Pancreas (tissue), 10 donors: ENCODE results near the gene ZBTB39. TPM values are rescaled to one million over a fixed set of nuclear protein-coding genes. Genes with fewer than 3 reads are reported as not detected.

Source experiments
- ATAC-seq, 4 donors: fragments of 200-7000 bp; cut with Tn5 transposase; one replicate each; pipeline versions ENCODE4 v1.8.0 to v1.9.1; 2020; ENCODE audit warnings: mild to moderate bottlenecking in 4 of 4, moderate library complexity in 4 of 4
- DNase-seq, 6 donors: peaks; one replicate each; pipeline ENCODE4 v3.0.0-alpha.2; 2020
- FAIRE-seq: peaks from 2 replicates; lab custom pipeline; 2012; peaks lifted over from hg19 to GRCh38; lab: Jason Lieb, UNC
- H3K27ac ChIP-seq, 4 donors: fragments of 200-600 bp; sonication (generic); 1 replicate in 3 of 4; 2 replicates in 1 of 4; pipeline versions ENCODE4 v1.5.0 to v1.8.0; 2020
- H3K27me3 ChIP-seq, 4 donors: fragments of 200-600 bp; one replicate each; pipeline ENCODE4 v1.8.0; 2021
- H3K36me3 ChIP-seq, 3 donors: fragments of 200-600 bp; sonication (generic) in 1 of 3; one replicate each; pipeline versions ENCODE4 v1.5.0 to v1.8.0; 2020 to 2021
- H3K4me1 ChIP-seq, 3 donors: fragments of 200-600 bp; one replicate each; pipeline ENCODE4 v1.8.0; 2021
- H3K4me3 ChIP-seq, 4 donors: fragments of 200-600 bp; sonication (generic) in 2 of 4; one replicate each; pipeline versions ENCODE4 v1.5.0 to v1.8.0; 2020 to 2021
- H3K9me3 ChIP-seq, 4 donors: fragments of 200-600 bp; one replicate each; pipeline ENCODE4 v1.8.0; 2021
- CTCF ChIP-seq, 4 donors: fragments of 200-600 bp; sonication (generic) in 3 of 4; IDR thresholded peaks; one replicate each; pipeline versions ENCODE4 v1.5.0 to v1.8.0; 2021; ENCODE audit warnings: antibody characterized with exemption in 4 of 4
- WGBS, 2 donors: extraction: QIAGEN DNeasy Blood & Tissue Kit; methylation state at CpG; one replicate each; pipeline ENCODE4 v1.1.7; 2013; 5-methylcytosine and 5-hydroxymethylcytosine counted together
- intact Hi-C, 3 donors: fragments of 100-400 bp; cut with DNase I; formaldehyde crosslinking; loops; one replicate each; pipeline versions ENCODE4 v1.11.1 to v1.14.2; 2022
- polyA plus RNA-seq, 2 donors: library from polyadenylated mRNA; stranded (reverse); fragments of 200-250 nt; gene quantifications; one replicate each; pipeline ENCODE4 v1.2.3, GENCODE V29; 2013
- total RNA-seq, 6 donors: library from RNA; stranded (reverse); fragmentation: NEBNext Ultra II Directional in 4 of 6; extraction: Animal tissue kit (Norgen Biotek cat#: 25700) in 4 of 6; gene quantifications; one replicate each; pipeline versions ENCODE4 v1.2.1 to v1.2.4, GENCODE V29; 2021 to 2023
- donor health status: healthy with polysubstance abuse.
- donor health status: DM: no; HTN: no; CAD: no; lungs with moderate emphysema.
- donor health status: DM: no; HTN: no; CAD: no.
- donor health status: control.
- donor health status: control.
- donor health status: Bipolar disorder and iron deficiency.
- donor health status: DM: yes; HTN: yes; CAD: no.
- donor health status: DM: no; HTN: no; CAD: no.
- donor health status: DM: no; HTN: no; CAD: no.
- donor health status: DM: yes; HTN: yes; CAD: no.

Gene ZBTB39
- total and polyA plus RNA-seq, 8 donors = 1.5 to 4.3 (median 2.8) TPM

GRCh38 chr12:56954057-56954957, 52.0 kb downstream of the ZBTB39 start:
- Histone ChIP-seq H3K36me3 (no peaks in the 10 kb centered on the region), H3K4me1 (no peaks in the 10 kb centered on the region), H3K9me3 (no peaks in the 10 kb centered on the region), H3K4me3 (no peak overlapping the region), H3K27ac (no peak overlapping the region), H3K27me3 (no peaks in the 10 kb centered on the region)
- TF ChIP-seq CTCF (IDR thresholded peaks at IDR 0.05) = no peak
- DNase-seq (no peak), FAIRE-seq (no peak), ATAC-seq (no peak)
- intact Hi-C loops = no loop called here
- 90 to 93% methylated on average over 6 of the region's 6 CpGs for WGBS, 2 donors

GRCh38 chr12:56953314-56953713, 53.0 kb downstream of the ZBTB39 start:
- WGBS, 2 donors = 11 to 20% methylated on average over 1 of the region's 1 CpG
- Histone ChIP-seq H3K36me3 (no peaks in the 10 kb centered on the region), H3K27ac (no peak overlapping the region), H3K27me3 (no peaks in the 10 kb centered on the region), H3K9me3 (no peaks in the 10 kb centered on the region), H3K4me1 (no peaks in the 10 kb centered on the region), H3K4me3 (no peak overlapping the region)
- no peak for FAIRE-seq
- ATAC-seq = no peak
- no peak for DNase-seq
- no peak for TF ChIP-seq CTCF (IDR thresholded peaks at IDR 0.05)
- intact Hi-C loops = no loop called here

GRCh38 chr12:56951582-56952339, 54.6 kb downstream of the ZBTB39 start:
- Histone ChIP-seq H3K27me3 (no peaks in the 10 kb centered on the region), H3K9me3 (no peaks in the 10 kb centered on the region), H3K4me1 (no peaks in the 10 kb centered on the region), H3K36me3 (no peaks in the 10 kb centered on the region), H3K4me3 (no peak overlapping the region), H3K27ac (no peak overlapping the region)
- no peak for TF ChIP-seq CTCF (IDR thresholded peaks at IDR 0.05)
- WGBS, 2 donors = 80 to 84% methylated on average over 11 of the region's 11 CpGs
- no peak for FAIRE-seq
- no peak for DNase-seq
- no peak for ATAC-seq
- intact Hi-C loops = no loop called here

- no peak for TF ChIP-seq CTCF (IDR thresholded peaks at IDR 0.05)
- ATAC-seq = no peak
- Histone ChIP-seq H3K27me3 (no peaks in the 10 kb centered on the region), H3K36me3 (no peaks in the 10 kb centered on the region), H3K27ac (no peak overlapping the region), H3K4me1 (no peaks in the 10 kb centered on the region), H3K4me3 (no peak overlapping the region), H3K9me3 (no peaks in the 10 kb centered on the region)
- intact Hi-C loops = no loop called here
- WGBS, 2 donors = 92 to 94% methylated on average over 2 of the region's 2 CpGs
- no peak for FAIRE-seq
- DNase-seq = no peak
Observed at GRCh38 chr12:56948881-56949280, 57.5 kb downstream of the ZBTB39 start.

Other genes starting within 250 kb of the ZBTB39 start
- gene HSD17B6, start 243.2 kb downstream of the ZBTB39 start, total RNA-seq = under 1 TPM in 3 of 6 donors, not detected in 3; 0.12 to 0.66 (median 0.31) TPM
- gene HSD17B6, start 243.2 kb downstream of the ZBTB39 start, polyA plus RNA-seq = 1 to 10 TPM in 1 of 2 donors, under 1 TPM in 1; 0.15 to 1.3 TPM
- gene SDR9C7, start 72.1 kb downstream of the ZBTB39 start, total RNA-seq = not detected
- gene SDR9C7, start 72.1 kb downstream of the ZBTB39 start, polyA plus RNA-seq = not detected
- under 1 TPM; 0.08 to 0.35 (median 0.25) TPM for gene RDH16, start 48.9 kb downstream of the ZBTB39 start, total RNA-seq
- under 1 TPM; 0.77 to 0.84 TPM for gene RDH16, start 48.9 kb downstream of the ZBTB39 start, polyA plus RNA-seq
- not detected for gene TAC3, start 10.0 kb upstream of the ZBTB39 start, total RNA-seq
- gene TAC3, start 10.0 kb upstream of the ZBTB39 start, polyA plus RNA-seq = 1 to 10 TPM in 1 of 2 donors, under 1 TPM in 1; 0.23 to 4.4 TPM
- under 1 TPM in 5 of 6 donors, not detected in 1; 0.22 to 0.65 (median 0.47) TPM for gene MYO1A, start 43.6 kb upstream of the ZBTB39 start, total RNA-seq
- under 1 TPM; 0.15 to 0.47 TPM for gene MYO1A, start 43.6 kb upstream of the ZBTB39 start, polyA plus RNA-seq
- gene NEMP1, start 72.2 kb upstream of the ZBTB39 start, total RNA-seq = 1 to 10 TPM; 3.2 to 5.7 (median 4.0) TPM
- 1 to 10 TPM; 1.1 to 2.4 TPM for gene NEMP1, start 72.2 kb upstream of the ZBTB39 start, polyA plus RNA-seq
- gene NAB2, start 82.6 kb upstream of the ZBTB39 start, total RNA-seq = 10 to 100 TPM in 1 of 6 donors, 1 to 10 TPM in 5; 2.1 to 12.9 (median 4.6) TPM
- 10 to 100 TPM in 1 of 2 donors, 1 to 10 TPM in 1; 5.8 to 21.3 TPM for gene NAB2, start 82.6 kb upstream of the ZBTB39 start, polyA plus RNA-seq
- 100 to 1,000 TPM in 1 of 6 donors, 10 to 100 TPM in 5; 31.0 to 116 (median 51.9) TPM for gene STAT6, start 104.8 kb upstream of the ZBTB39 start, total RNA-seq
- 100 to 1,000 TPM; 137 to 141 TPM for gene STAT6, start 104.8 kb upstream of the ZBTB39 start, polyA plus RNA-seq
- gene LRP1, start 121.9 kb upstream of the ZBTB39 start, total RNA-seq = 10 to 100 TPM; 19.2 to 89.4 (median 38.5) TPM
- 10 to 100 TPM; 12.2 to 15.7 TPM for gene LRP1, start 121.9 kb upstream of the ZBTB39 start, polyA plus RNA-seq
- gene LRP1-AS, start 141.1 kb upstream of the ZBTB39 start, total RNA-seq = not detected
- gene LRP1-AS, start 141.1 kb upstream of the ZBTB39 start, polyA plus RNA-seq = not detected
- 1 to 10 TPM in 4 of 6 donors, under 1 TPM in 2; 0.37 to 3.3 (median 1.2) TPM for gene NXPH4, start 210.2 kb upstream of the ZBTB39 start, total RNA-seq
- gene NXPH4, start 210.2 kb upstream of the ZBTB39 start, polyA plus RNA-seq = under 1 TPM; 0.28 to 0.38 TPM
- 100 to 1,000 TPM in 1 of 6 donors, 10 to 100 TPM in 5; 44.8 to 183 (median 63.9) TPM for gene SHMT2, start 223.2 kb upstream of the ZBTB39 start, total RNA-seq
- 10 to 100 TPM; 20.0 to 29.8 TPM for gene SHMT2, start 223.2 kb upstream of the ZBTB39 start, polyA plus RNA-seq
- gene STAC3, start 244.6 kb upstream of the ZBTB39 start, total RNA-seq = 1 to 10 TPM in 2 of 6 donors, under 1 TPM in 4; 0.46 to 2.1 (median 0.76) TPM
- 1 to 10 TPM; 2.5 to 3.0 TPM for gene STAC3, start 244.6 kb upstream of the ZBTB39 start, polyA plus RNA-seq